Measurements from ENCODE around the gene CHAC1. TPM values are rescaled to one million over a fixed set of nuclear protein-coding genes. Genes with fewer than 3 reads are reported as not detected.
"Not testable (repeated sequence)": the region's sequence is repeated elsewhere in the genome, so short reads cannot be mapped to it uniquely, and the experiment has no call there.

Gene CHAC1
- total RNA-seq, 1 donor = 30.0 TPM

GRCh38 chr15:40953713-40954074, 423 bp downstream of the CHAC1 start:
- H3K27me3 ChIP-seq (ENCODE audit: insufficient read depth, low read length) = no peaks in the 10 kb centered on the region
- peak; percentile 87 for DNase-seq (ENCODE audit: insufficient read length, low spot score, missing footprints)

GRCh38 chr15:40954158-40954848, 1.0 kb downstream of the CHAC1 start:
- H3K36me3 ChIP-seq (ENCODE audit: insufficient read depth, low read length); H3K9me3 ChIP-seq (ENCODE audit: low read depth, low read length); H4K20me1 ChIP-seq (ENCODE audit: insufficient read depth, low read length); H3K27me3 ChIP-seq (ENCODE audit: insufficient read depth, low read length); H3K27ac ChIP-seq (ENCODE audit: low read depth, low read length): not testable (repeated sequence)
- Histone ChIP-seq H3K79me2 (ENCODE audit: insufficient read depth, low read length) (peaks cover 11% of the 10 kb centered on the region), H3K4me2 (ENCODE audit: insufficient read depth, low read length) (peak overlapping the region; percentile 80), H3K4me1 (ENCODE audit: insufficient read depth, low read length) (peaks cover 12% of the 10 kb centered on the region), H3K4me3 (ENCODE audit: insufficient read depth, low read length) (peak overlapping the region; percentile 87), H2AFZ (ENCODE audit: low read length) (peak overlapping the region; percentile 79)
- DNase-seq (ENCODE audit: insufficient read length, low spot score, missing footprints) = peak; percentile 72

More at GRCh38 chr15:40953713-40954074, 423 bp downstream of the CHAC1 start:
- Histone ChIP-seq H2AFZ (ENCODE audit: low read length) (peak overlapping the region; percentile 79), H3K4me3 (ENCODE audit: insufficient read depth, low read length) (peak overlapping the region; percentile 87), H3K4me2 (ENCODE audit: insufficient read depth, low read length) (peak overlapping the region; percentile 80), H3K79me2 (ENCODE audit: insufficient read depth, low read length) (peaks cover 11% of the 10 kb centered on the region), H3K4me1 (ENCODE audit: insufficient read depth, low read length) (peaks cover 12% of the 10 kb centered on the region), H3K9me3 (ENCODE audit: low read depth, low read length) (no peaks in the 10 kb centered on the region), H3K27ac (ENCODE audit: low read depth, low read length) (peak overlapping the region; percentile 20), H3K36me3 (ENCODE audit: insufficient read depth, low read length) (peaks cover 6% of the 10 kb centered on the region), H4K20me1 (ENCODE audit: insufficient read depth, low read length) (no peaks in the 10 kb centered on the region)
- TF ChIP-seq CTCF (IDR thresholded peaks at IDR 0.05; ENCODE audit: extremely low read depth, low read depth, low read length) = no peak

GRCh38 chr15:40955141-40955903, 2.1 kb downstream of the CHAC1 start:
- no peaks in the 10 kb centered on the region for H3K27me3 ChIP-seq (ENCODE audit: insufficient read depth, low read length)
- no peak overlapping the region for H3K4me2 ChIP-seq (ENCODE audit: insufficient read depth, low read length)
- DNase-seq (ENCODE audit: insufficient read length, low spot score, missing footprints) = peak; percentile 61
- peaks cover 6% of the 10 kb centered on the region for H3K36me3 ChIP-seq (ENCODE audit: insufficient read depth, low read length)
- H4K20me1 ChIP-seq (ENCODE audit: insufficient read depth, low read length) = no peaks in the 10 kb centered on the region
- H3K9me3 ChIP-seq (ENCODE audit: low read depth, low read length) = no peaks in the 10 kb centered on the region
- no peak overlapping the region for H2AFZ ChIP-seq (ENCODE audit: low read length)
- peaks cover 11% of the 10 kb centered on the region for H3K79me2 ChIP-seq (ENCODE audit: insufficient read depth, low read length)
- TF ChIP-seq CTCF (IDR thresholded peaks at IDR 0.05; ENCODE audit: extremely low read depth, low read depth, low read length) = no peak
- H3K4me1 ChIP-seq (ENCODE audit: insufficient read depth, low read length) = peaks cover 12% of the 10 kb centered on the region
- no peak overlapping the region for H3K27ac ChIP-seq (ENCODE audit: low read depth, low read length)
- no peak overlapping the region for H3K4me3 ChIP-seq (ENCODE audit: insufficient read depth, low read length)

GRCh38 chr15:40955930-40956540, 2.8 kb downstream of the CHAC1 start:
- DNase-seq (ENCODE audit: insufficient read length, low spot score, missing footprints) = peak; percentile 82
- TF ChIP-seq CTCF (IDR thresholded peaks at IDR 0.05; ENCODE audit: extremely low read depth, low read depth, low read length) = no peak
- H3K27me3 ChIP-seq (ENCODE audit: insufficient read depth, low read length) = no peaks in the 10 kb centered on the region
- no peak overlapping the region for H2AFZ ChIP-seq (ENCODE audit: low read length)
- H3K79me2 ChIP-seq (ENCODE audit: insufficient read depth, low read length) = peaks cover 11% of the 10 kb centered on the region
- H3K36me3 ChIP-seq (ENCODE audit: insufficient read depth, low read length) = peaks cover 6% of the 10 kb centered on the region
- H3K4me1 ChIP-seq (ENCODE audit: insufficient read depth, low read length) = peaks cover 12% of the 10 kb centered on the region
- no peak overlapping the region for H3K4me2 ChIP-seq (ENCODE audit: insufficient read depth, low read length)
- no peaks in the 10 kb centered on the region for H3K9me3 ChIP-seq (ENCODE audit: low read depth, low read length)
- H4K20me1 ChIP-seq (ENCODE audit: insufficient read depth, low read length) = no peaks in the 10 kb centered on the region
- H3K27ac ChIP-seq (ENCODE audit: low read depth, low read length) = no peak overlapping the region
- no peak overlapping the region for H3K4me3 ChIP-seq (ENCODE audit: insufficient read depth, low read length)

Data from osteoblast (primary cell).